Hepatocyte (in vitro differentiated cells): ENCODE measurements around the gene VAPB.

Experiments used
- EZH2 ChIP-seq: fragments of 200-600 bp; sonication (generic); IDR thresholded peaks from 2 replicates; pipeline ENCODE4 v1.6.1; 2016; ENCODE audit warnings: antibody characterized with exemption, mild to moderate bottlenecking, borderline replicate concordance
- EZH2phosphoT487 ChIP-seq: fragments of 200-600 bp; sonication (generic); IDR thresholded peaks from one replicate; pipeline ENCODE4 v1.6.1; 2018; ENCODE audit warnings: antibody characterized with exemption, mild to moderate bottlenecking, low read depth, moderate library complexity; ENCODE audit not compliant: unreplicated experiment, severe bottlenecking
- TF ChIP-seq, protein P1 (sequence below): fragments of 200-600 bp; sonication (generic); IDR thresholded peaks from 2 replicates; pipeline ENCODE4 v1.5.1; 2016; ENCODE audit warnings: antibody characterized with exemption, mild to moderate bottlenecking; ENCODE audit not compliant: poor library complexity

DNA sequence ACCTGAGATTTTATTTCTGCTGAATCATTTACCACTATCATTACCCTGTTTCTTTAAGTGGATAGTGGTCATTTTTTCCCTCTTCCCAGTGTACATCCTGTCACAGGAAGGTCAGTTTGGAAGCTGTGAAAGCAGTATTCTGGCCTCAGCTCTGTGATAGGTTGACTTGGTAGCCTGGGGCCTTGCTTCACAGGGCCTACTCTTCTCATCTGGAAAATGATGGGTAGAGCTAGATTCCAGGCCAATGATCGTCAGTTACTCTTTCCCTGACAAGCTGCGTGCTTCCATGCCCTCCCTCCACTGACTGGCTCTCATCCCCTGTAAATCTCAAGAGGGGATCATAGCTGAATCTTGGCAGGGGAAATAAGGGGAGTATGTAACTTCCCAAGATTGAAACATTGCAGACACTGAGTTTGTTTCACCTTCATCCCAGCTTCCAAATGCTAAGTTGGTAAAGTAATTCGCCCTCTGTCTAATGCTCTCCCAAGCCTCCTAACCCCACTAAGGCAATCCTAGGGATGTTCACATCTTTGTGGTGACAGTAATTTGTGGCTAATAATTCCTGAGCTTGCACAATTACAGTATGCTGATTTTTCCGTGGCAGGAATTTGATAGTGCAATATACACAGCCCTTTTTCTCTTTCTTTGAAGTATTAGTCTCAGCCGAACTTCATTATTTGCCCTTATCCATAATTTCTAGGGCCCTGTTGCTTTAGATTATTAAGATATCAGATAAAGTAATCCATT lies 51.2 kb downstream of the VAPB start:
- TF ChIP-seq, protein P1, sequence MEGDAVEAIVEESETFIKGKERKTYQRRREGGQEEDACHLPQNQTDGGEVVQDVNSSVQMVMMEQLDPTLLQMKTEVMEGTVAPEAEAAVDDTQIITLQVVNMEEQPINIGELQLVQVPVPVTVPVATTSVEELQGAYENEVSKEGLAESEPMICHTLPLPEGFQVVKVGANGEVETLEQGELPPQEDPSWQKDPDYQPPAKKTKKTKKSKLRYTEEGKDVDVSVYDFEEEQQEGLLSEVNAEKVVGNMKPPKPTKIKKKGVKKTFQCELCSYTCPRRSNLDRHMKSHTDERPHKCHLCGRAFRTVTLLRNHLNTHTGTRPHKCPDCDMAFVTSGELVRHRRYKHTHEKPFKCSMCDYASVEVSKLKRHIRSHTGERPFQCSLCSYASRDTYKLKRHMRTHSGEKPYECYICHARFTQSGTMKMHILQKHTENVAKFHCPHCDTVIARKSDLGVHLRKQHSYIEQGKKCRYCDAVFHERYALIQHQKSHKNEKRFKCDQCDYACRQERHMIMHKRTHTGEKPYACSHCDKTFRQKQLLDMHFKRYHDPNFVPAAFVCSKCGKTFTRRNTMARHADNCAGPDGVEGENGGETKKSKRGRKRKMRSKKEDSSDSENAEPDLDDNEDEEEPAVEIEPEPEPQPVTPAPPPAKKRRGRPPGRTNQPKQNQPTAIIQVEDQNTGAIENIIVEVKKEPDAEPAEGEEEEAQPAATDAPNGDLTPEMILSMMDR: no peak
- TF ChIP-seq EZH2 (no peak), EZH2phosphoT487 (no peak)
